HepG2 (cell line): ENCODE results near the gene PPFIA2. TPM values are rescaled to one million over a fixed set of nuclear protein-coding genes. Genes with fewer than 3 reads are reported as not detected.

Experiments used
- ATAC-seq: fragments of 200-7000 bp; cut with Tn5 transposase; 3 replicates; pipeline ENCODE4 v1.9.1; 2020; ENCODE audit warnings: mild to moderate bottlenecking, moderate library complexity
- BruUV-seq: library from RNA; stranded (reverse); fragments of 400-500 nt; replicated peaks from 2 replicates; lab custom pipeline; 2021; lab: Mats Ljungman, UMichigan
- CTCF ChIA-PET: fragments of 300-600 bp; formaldehyde crosslinking; extraction: SDS; loops from one replicate; lab custom pipeline; 2021; ENCODE audit warnings: low total read pairs, inconsistent platforms, low intra/inter-chr PET ratio; lab: Yijun Ruan, JAX
- POLR2A ChIA-PET: fragments of 350-600 bp; sonication (Branson Sonifier 250); formaldehyde crosslinking; loops from one replicate; lab custom pipeline; 2020; ENCODE audit warnings: antibody characterized with exemption, inconsistent platforms; lab: Yijun Ruan, JAX
- DNase-seq: peaks from one replicate; pipeline ENCODE4 v3.0.0-alpha.2; 2015; ENCODE audit warnings: low spot score
- FAIRE-seq: peaks from 3 replicates; lab custom pipeline; 2011; peaks lifted over from hg19 to GRCh38; lab: Jason Lieb, UNC
- H2AFZ ChIP-seq: one replicate; pipeline ENCODE4 v1.6.1; 2011; ENCODE audit warnings: low read length, inconsistent platforms
- H3K27ac ChIP-seq: fragments of 300-600 bp; 3 replicates; pipeline ENCODE4 v1.8.0; 2011; ENCODE audit warnings: mixed run types, mild to moderate bottlenecking, mixed read lengths, low read length, inconsistent platforms; ENCODE audit not compliant: insufficient read depth; ENCODE audit errors: extremely low read length
- H3K27me3 ChIP-seq, 2 experiments: fragments of 200-600 bp in 1 of 2; 2 replicates in 1 of 2; 3 replicates in 1 of 2; pipeline versions ENCODE4 v1.6.0 to v1.8.0; 2011; ENCODE audit warnings: low read length in 2 of 2, mild to moderate bottlenecking in 2 of 2, moderate library complexity in 2 of 2, inconsistent platforms in 1 of 2; ENCODE audit not compliant: insufficient read depth in 2 of 2, control insufficient read depth in 1 of 2
- H3K36me3 ChIP-seq, 2 experiments: fragments of 200-600 bp in 1 of 2; replicated peaks in 1 of 2; 2 replicates in 1 of 2; 3 replicates in 1 of 2; pipeline versions ENCODE4 v1.5.1 to v1.8.0; 2011; ENCODE audit warnings: low read length in 2 of 2, inconsistent platforms in 1 of 2; ENCODE audit not compliant: insufficient read depth in 2 of 2, control insufficient read depth in 1 of 2
- H3K4me1 ChIP-seq: 2 replicates; pipeline ENCODE4 v1.5.1; 2012; ENCODE audit warnings: low read length, inconsistent platforms; ENCODE audit not compliant: insufficient read depth
- H3K4me2 ChIP-seq: 2 replicates; pipeline ENCODE4 v1.6.0; 2011; ENCODE audit warnings: low read depth, low read length, inconsistent platforms
- H3K4me3 ChIP-seq, 3 experiments: fragments of 200-600 bp in 1 of 3; sonication (generic), shearing (Covaris generic) in 1 of 3; replicated peaks in 1 of 3; 2 replicates each; pipeline ENCODE4 v1.5.1; 2011 to 2016; ENCODE audit warnings: low read length in 3 of 3, inconsistent platforms in 2 of 3, low read depth in 2 of 3, mild to moderate bottlenecking in 2 of 3, control low read depth in 1 of 3, mixed read lengths in 1 of 3; ENCODE audit not compliant: insufficient read depth in 1 of 3
- H3K79me2 ChIP-seq: one replicate; pipeline ENCODE4 v1.6.1; 2011; ENCODE audit warnings: low read length, inconsistent platforms; ENCODE audit not compliant: insufficient read depth
- H3K9ac ChIP-seq: 2 replicates; pipeline ENCODE4 v1.6.0; 2011; ENCODE audit warnings: mild to moderate bottlenecking, low read depth, low read length, inconsistent platforms; ENCODE audit not compliant: insufficient read depth
- H3K9me3 ChIP-seq: 2 replicates; pipeline ENCODE4 v1.5.1; 2012; ENCODE audit warnings: mild to moderate bottlenecking, low read length
- H4K20me1 ChIP-seq: 2 replicates; pipeline ENCODE4 v1.6.0; 2011; ENCODE audit warnings: inconsistent platforms, mild to moderate bottlenecking, low read length, moderate library complexity; ENCODE audit not compliant: insufficient read depth
- AGO2 ChIP-seq: fragments of 200-400 bp; formaldehyde crosslinking; optimal IDR thresholded peaks from 2 replicates; pipeline ENCODE3; 2017; ENCODE audit warnings: mild to moderate bottlenecking, low read depth, low read length, moderate library complexity
- CREM ChIP-seq, 2 experiments: sonication (generic) in 1 of 2; formaldehyde crosslinking in 1 of 2; IDR thresholded peaks; 2 replicates each; pipeline versions ENCODE4 v1.4.0 to v1.6.1; 2016 to 2020; ENCODE audit warnings: antibody characterized with exemption in 1 of 2, mild to moderate bottlenecking in 1 of 2, missing genetic modification reagents in 1 of 2
- FOXK1 ChIP-seq: sonication (generic); formaldehyde crosslinking; IDR thresholded peaks from 2 replicates; pipeline ENCODE4 v1.4.0; 2020; ENCODE audit warnings: low read depth, missing genetic modification reagents, borderline replicate concordance
- NFIC ChIP-seq: IDR thresholded peaks from 2 replicates; pipeline ENCODE4 v1.6.1; 2012; ENCODE audit warnings: mild to moderate bottlenecking, low read length, inconsistent platforms
- NFYC ChIP-seq: IDR thresholded peaks from 2 replicates; pipeline ENCODE4 v1.6.1; 2016; ENCODE audit warnings: missing genetic modification reagents, missing compliant biosample characterization
- PHF21A ChIP-seq: sonication (generic); formaldehyde crosslinking; IDR thresholded peaks from 2 replicates; pipeline ENCODE4 v1.5.0; 2020; ENCODE audit warnings: mild to moderate bottlenecking, missing genetic modification reagents
- REPIN1 ChIP-seq: sonication (generic); formaldehyde crosslinking; IDR thresholded peaks from 2 replicates; pipeline ENCODE4 v1.8.0; 2022; ENCODE audit warnings: missing genetic modification reagents, low read depth, mild to moderate bottlenecking, borderline replicate concordance
- U2AF2 ChIP-seq: fragments of 200-400 bp; formaldehyde crosslinking; IDR thresholded peaks from 2 replicates; pipeline ENCODE4 v1.6.1; 2017; ENCODE audit warnings: low read depth, mild to moderate bottlenecking, low read length
- ZFP36 ChIP-seq: fragments of 150-350 bp; IDR thresholded peaks from 2 replicates; pipeline ENCODE4 v1.6.1; 2018; ENCODE audit warnings: borderline replicate concordance, low read length, low read depth; ENCODE audit not compliant: partially characterized antibody
- ZFP62 ChIP-seq: sonication (generic); formaldehyde crosslinking; IDR thresholded peaks from 2 replicates; pipeline ENCODE4 v1.4.0; 2020; ENCODE audit warnings: missing genetic modification reagents
- ZFX ChIP-seq: sonication (generic); formaldehyde crosslinking; IDR thresholded peaks from 2 replicates; pipeline ENCODE4 v1.4.0; 2020; ENCODE audit warnings: mild to moderate bottlenecking, low read depth, missing genetic modification reagents, moderate library complexity
- ZNF335 ChIP-seq: sonication (generic); formaldehyde crosslinking; IDR thresholded peaks from 2 replicates; pipeline ENCODE4 v1.4.0; 2020; ENCODE audit warnings: missing genetic modification reagents
- ZNF644 ChIP-seq: IDR thresholded peaks from 2 replicates; pipeline ENCODE4 v1.6.1; 2016; ENCODE audit warnings: low read depth
- WGBS: methylation state at CpG from one replicate; pipeline ENCODE4 v1.1.6; 2017; ENCODE audit warnings: low lambda C conversion rate; 5-methylcytosine and 5-hydroxymethylcytosine counted together
- in situ Hi-C: cut with HindIII; loops from 2 replicates; pipeline ENCODE4 v1.10.0; 2017; ENCODE audit warnings: low pct_unique_long_range_greater_than_20kb; ENCODE audit not compliant: extremely low pct_ligation_motif_present
- intact Hi-C: fragments of 100-400 bp; cut with micrococcal nuclease; formaldehyde crosslinking; loops from one replicate; pipeline ENCODE4 v1.10.0; 2022; ENCODE audit not compliant: unreplicated experiment
- polyA plus RNA-seq, 8 experiments: library from polyadenylated mRNA; depleted of rRNA in 3 of 8; stranded (reverse) in 7 of 8; unstranded in 1 of 8; fragments of >200 nt; fragmentation: Illumina TruSeq in 4 of 8; extraction: Trizol in 4 of 8; gene quantifications; 2 replicates each; pipeline versions ENCODE4 v1.2.1 to v1.2.3, GENCODE V29; 2011 to 2016; ENCODE audit warnings: low read depth in 4 of 8, missing spikeins in 1 of 8, mixed read lengths in 1 of 8; ENCODE audit not compliant: insufficient read depth in 1 of 8
- total RNA-seq, 5 experiments: library from RNA; depleted of rRNA; stranded (reverse); fragments of >200 nt; fragmentation: Illumina TruSeq; extraction: Trizol; gene quantifications; 2 replicates each; pipeline ENCODE4 v1.2.3, GENCODE V29; 2016; ENCODE audit warnings: low read depth in 1 of 5
- TF ChIP-seq, protein P1 (sequence below): sonication (generic); formaldehyde crosslinking; IDR thresholded peaks from 2 replicates; pipeline ENCODE4 v1.8.1; 2022; ENCODE audit warnings: mild to moderate bottlenecking, missing genetic modification reagents
- TF ChIP-seq, protein P2 (sequence below): sonication (generic); formaldehyde crosslinking; IDR thresholded peaks from 2 replicates; pipeline ENCODE4 v1.9.0; 2022; ENCODE audit warnings: low read depth, missing genetic modification reagents

Gene PPFIA2
- total and polyA plus RNA-seq, 2 of the 13 experiments (the other 11 are each of a cell fraction or from before 2014, with no cell fraction given), result 0.05 TPM; not detected in 1

DNA sequence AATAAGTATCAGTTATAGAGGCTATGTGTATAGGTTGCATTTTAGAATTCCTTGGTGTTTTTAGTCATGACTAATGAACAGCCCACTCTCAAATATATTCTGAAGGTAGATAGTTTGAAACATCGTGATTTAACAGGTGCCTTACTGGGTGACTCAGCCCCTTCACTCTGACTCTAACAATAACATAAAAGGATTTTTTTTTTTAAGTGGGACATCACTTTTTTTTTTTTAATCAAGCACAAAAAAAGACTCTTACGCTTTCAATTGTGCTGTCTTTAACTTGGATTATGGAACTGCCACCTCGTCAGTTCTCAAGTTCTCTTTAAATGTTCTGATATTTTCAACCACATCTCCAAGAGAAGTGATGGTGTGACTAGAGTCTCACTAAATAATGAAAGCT, 46.6 kb downstream of the PPFIA2 start:
- no peaks in the 10 kb centered on the region for H3K79me2 ChIP-seq
- DNase-seq, result no peak
- no peak overlapping the region for H3K4me2 ChIP-seq
- H4K20me1 ChIP-seq, result no peaks in the 10 kb centered on the region
- WGBS, result 4% methylated on average over 3 of the region's 3 CpGs
- H3K36me3 ChIP-seq, result no peaks in the 10 kb centered on the region
- intact Hi-C loops, result no loop called here
- no peaks in the 10 kb centered on the region for H3K4me1 ChIP-seq
- ATAC-seq, result no peak
- H3K9me3 ChIP-seq, result no peaks in the 10 kb centered on the region
- no TSS peak for BruUV-seq
- CTCF ChIA-PET, result no interaction called here
- in situ Hi-C loops, result no loop called here
- H3K4me3 ChIP-seq, result no peak overlapping the region
- no peaks in the 10 kb centered on the region for H3K27me3 ChIP-seq
- POLR2A ChIA-PET, result no interaction called here
- no peak overlapping the region for H3K9ac ChIP-seq
- H3K27ac ChIP-seq, result no peak overlapping the region
- H2AFZ ChIP-seq, result no peak overlapping the region
- FAIRE-seq, result no peak
- TF ChIP-seq REPIN1 (no peak), AGO2 (no peak), NFYC (CRISPR knock-in tag) (no peak), ZFP62 (CRISPR knock-in tag) (no peak), CREM (IDR thresholded peaks at IDR 0.05) (no peak), CREM (CRISPR knock-in tag; IDR thresholded peaks at IDR 0.05) (no peak), FOXK1 (CRISPR knock-in tag) (no peak), ZNF335 (CRISPR knock-in tag) (no peak), ZFP36 (no peak), ZFX (no peak), U2AF2 (no peak), ZNF644 (no peak), NFIC (no peak), PHF21A (CRISPR knock-in tag) (no peak)
- TF ChIP-seq, protein P1, sequence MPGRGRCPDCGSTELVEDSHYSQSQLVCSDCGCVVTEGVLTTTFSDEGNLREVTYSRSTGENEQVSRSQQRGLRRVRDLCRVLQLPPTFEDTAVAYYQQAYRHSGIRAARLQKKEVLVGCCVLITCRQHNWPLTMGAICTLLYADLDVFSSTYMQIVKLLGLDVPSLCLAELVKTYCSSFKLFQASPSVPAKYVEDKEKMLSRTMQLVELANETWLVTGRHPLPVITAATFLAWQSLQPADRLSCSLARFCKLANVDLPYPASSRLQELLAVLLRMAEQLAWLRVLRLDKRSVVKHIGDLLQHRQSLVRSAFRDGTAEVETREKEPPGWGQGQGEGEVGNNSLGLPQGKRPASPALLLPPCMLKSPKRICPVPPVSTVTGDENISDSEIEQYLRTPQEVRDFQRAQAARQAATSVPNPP (CRISPR knock-in tag), result no peak
- TF ChIP-seq, protein P2, sequence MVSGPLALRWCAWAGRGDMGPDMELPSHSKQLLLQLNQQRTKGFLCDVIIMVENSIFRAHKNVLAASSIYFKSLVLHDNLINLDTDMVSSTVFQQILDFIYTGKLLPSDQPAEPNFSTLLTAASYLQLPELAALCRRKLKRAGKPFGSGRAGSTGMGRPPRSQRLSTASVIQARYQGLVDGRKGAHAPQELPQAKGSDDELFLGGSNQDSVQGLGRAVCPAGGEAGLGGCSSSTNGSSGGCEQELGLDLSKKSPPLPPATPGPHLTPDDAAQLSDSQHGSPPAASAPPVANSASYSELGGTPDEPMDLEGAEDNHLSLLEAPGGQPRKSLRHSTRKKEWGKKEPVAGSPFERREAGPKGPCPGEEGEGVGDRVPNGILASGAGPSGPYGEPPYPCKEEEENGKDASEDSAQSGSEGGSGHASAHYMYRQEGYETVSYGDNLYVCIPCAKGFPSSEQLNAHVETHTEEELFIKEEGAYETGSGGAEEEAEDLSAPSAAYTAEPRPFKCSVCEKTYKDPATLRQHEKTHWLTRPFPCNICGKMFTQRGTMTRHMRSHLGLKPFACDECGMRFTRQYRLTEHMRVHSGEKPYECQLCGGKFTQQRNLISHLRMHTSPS (CRISPR knock-in tag), result no peak
- TF ChIP-seq, all 625 proteins: peak for 0
